HepG2 (cell line): Measurements from ENCODE around the gene BAIAP2L2. TPM values are rescaled to one million over a fixed set of nuclear protein-coding genes. Genes with fewer than 3 reads are reported as not detected.
A peak's percentile ranks its signal among the peaks of the same experiment; 100 is the strongest.
"Not testable (repeated sequence)": the region's sequence is repeated elsewhere in the genome, so short reads cannot be mapped to it uniquely, and the experiment has no call there.

Experiments used
- ATAC-seq: fragments of 200-7000 bp; cut with Tn5 transposase; 3 replicates; pipeline ENCODE4 v1.9.1; 2020; ENCODE audit warnings: mild to moderate bottlenecking, moderate library complexity
- BruUV-seq: library from RNA; stranded (reverse); fragments of 400-500 nt; replicated peaks from 2 replicates; lab custom pipeline; 2021; lab: Mats Ljungman, UMichigan
- CTCF ChIA-PET: fragments of 300-600 bp; formaldehyde crosslinking; extraction: SDS; loops from one replicate; lab custom pipeline; 2021; ENCODE audit warnings: low total read pairs, inconsistent platforms, low intra/inter-chr PET ratio; lab: Yijun Ruan, JAX
- POLR2A ChIA-PET: fragments of 350-600 bp; sonication (Branson Sonifier 250); formaldehyde crosslinking; loops from one replicate; lab custom pipeline; 2020; ENCODE audit warnings: antibody characterized with exemption, inconsistent platforms; lab: Yijun Ruan, JAX
- DNase-seq: peaks from one replicate; pipeline ENCODE4 v3.0.0-alpha.2; 2015; ENCODE audit warnings: low spot score
- FAIRE-seq: peaks from 3 replicates; lab custom pipeline; 2011; peaks lifted over from hg19 to GRCh38; lab: Jason Lieb, UNC
- H2AFZ ChIP-seq: one replicate; pipeline ENCODE4 v1.6.1; 2011; ENCODE audit warnings: low read length, inconsistent platforms
- H3K27ac ChIP-seq: fragments of 300-600 bp; 3 replicates; pipeline ENCODE4 v1.8.0; 2011; ENCODE audit warnings: mixed run types, mild to moderate bottlenecking, mixed read lengths, low read length, inconsistent platforms; ENCODE audit not compliant: insufficient read depth; ENCODE audit errors: extremely low read length
- H3K27me3 ChIP-seq, 2 experiments: fragments of 200-600 bp in 1 of 2; 2 replicates in 1 of 2; 3 replicates in 1 of 2; pipeline versions ENCODE4 v1.6.0 to v1.8.0; 2011; ENCODE audit warnings: low read length in 2 of 2, mild to moderate bottlenecking in 2 of 2, moderate library complexity in 2 of 2, inconsistent platforms in 1 of 2; ENCODE audit not compliant: insufficient read depth in 2 of 2, control insufficient read depth in 1 of 2
- H3K36me3 ChIP-seq, 2 experiments: fragments of 200-600 bp in 1 of 2; replicated peaks in 1 of 2; 2 replicates in 1 of 2; 3 replicates in 1 of 2; pipeline versions ENCODE4 v1.5.1 to v1.8.0; 2011; ENCODE audit warnings: low read length in 2 of 2, inconsistent platforms in 1 of 2; ENCODE audit not compliant: insufficient read depth in 2 of 2, control insufficient read depth in 1 of 2
- H3K4me1 ChIP-seq: 2 replicates; pipeline ENCODE4 v1.5.1; 2012; ENCODE audit warnings: low read length, inconsistent platforms; ENCODE audit not compliant: insufficient read depth
- H3K4me2 ChIP-seq: 2 replicates; pipeline ENCODE4 v1.6.0; 2011; ENCODE audit warnings: low read depth, low read length, inconsistent platforms
- H3K4me3 ChIP-seq, 3 experiments: fragments of 200-600 bp in 1 of 3; sonication (generic), shearing (Covaris generic) in 1 of 3; replicated peaks in 1 of 3; 2 replicates each; pipeline ENCODE4 v1.5.1; 2011 to 2016; ENCODE audit warnings: low read length in 3 of 3, inconsistent platforms in 2 of 3, low read depth in 2 of 3, mild to moderate bottlenecking in 2 of 3, control low read depth in 1 of 3, mixed read lengths in 1 of 3; ENCODE audit not compliant: insufficient read depth in 1 of 3
- H3K79me2 ChIP-seq: one replicate; pipeline ENCODE4 v1.6.1; 2011; ENCODE audit warnings: low read length, inconsistent platforms; ENCODE audit not compliant: insufficient read depth
- H3K9ac ChIP-seq: 2 replicates; pipeline ENCODE4 v1.6.0; 2011; ENCODE audit warnings: mild to moderate bottlenecking, low read depth, low read length, inconsistent platforms; ENCODE audit not compliant: insufficient read depth
- H3K9me3 ChIP-seq: 2 replicates; pipeline ENCODE4 v1.5.1; 2012; ENCODE audit warnings: mild to moderate bottlenecking, low read length
- H4K20me1 ChIP-seq: 2 replicates; pipeline ENCODE4 v1.6.0; 2011; ENCODE audit warnings: inconsistent platforms, mild to moderate bottlenecking, low read length, moderate library complexity; ENCODE audit not compliant: insufficient read depth
- AGO2 ChIP-seq: fragments of 200-400 bp; formaldehyde crosslinking; optimal IDR thresholded peaks from 2 replicates; pipeline ENCODE3; 2017; ENCODE audit warnings: mild to moderate bottlenecking, low read depth, low read length, moderate library complexity
- ONECUT2 ChIP-seq: sonication (generic); formaldehyde crosslinking; IDR thresholded peaks from 2 replicates; pipeline ENCODE4 v1.4.0; 2020; ENCODE audit warnings: missing genetic modification reagents
- ZNF121 ChIP-seq: sonication (generic); formaldehyde crosslinking; IDR thresholded peaks from 2 replicates; pipeline ENCODE4 v1.5.0; 2020; ENCODE audit warnings: mild to moderate bottlenecking, missing genetic modification reagents
- ZNF263 ChIP-seq: sonication (generic); formaldehyde crosslinking; IDR thresholded peaks from 2 replicates; pipeline ENCODE4 v1.4.0; 2020; ENCODE audit warnings: missing genetic modification reagents
- WGBS: methylation state at CpG from one replicate; pipeline ENCODE4 v1.1.6; 2017; ENCODE audit warnings: low lambda C conversion rate; 5-methylcytosine and 5-hydroxymethylcytosine counted together
- in situ Hi-C: cut with HindIII; loops from 2 replicates; pipeline ENCODE4 v1.10.0; 2017; ENCODE audit warnings: low pct_unique_long_range_greater_than_20kb; ENCODE audit not compliant: extremely low pct_ligation_motif_present
- intact Hi-C: fragments of 100-400 bp; cut with micrococcal nuclease; formaldehyde crosslinking; loops from one replicate; pipeline ENCODE4 v1.10.0; 2022; ENCODE audit not compliant: unreplicated experiment
- polyA plus RNA-seq, 8 experiments: library from polyadenylated mRNA; depleted of rRNA in 3 of 8; stranded (reverse) in 7 of 8; unstranded in 1 of 8; fragments of >200 nt; fragmentation: Illumina TruSeq in 4 of 8; extraction: Trizol in 4 of 8; gene quantifications; 2 replicates each; pipeline versions ENCODE4 v1.2.1 to v1.2.3, GENCODE V29; 2011 to 2016; ENCODE audit warnings: low read depth in 4 of 8, missing spikeins in 1 of 8, mixed read lengths in 1 of 8; ENCODE audit not compliant: insufficient read depth in 1 of 8
- total RNA-seq, 5 experiments: library from RNA; depleted of rRNA; stranded (reverse); fragments of >200 nt; fragmentation: Illumina TruSeq; extraction: Trizol; gene quantifications; 2 replicates each; pipeline ENCODE4 v1.2.3, GENCODE V29; 2016; ENCODE audit warnings: low read depth in 1 of 5

Gene BAIAP2L2
- total and polyA plus RNA-seq, 2 of the 13 experiments (the other 11 are each of a cell fraction or from before 2014, with no cell fraction given), result 4.4 to 7.5 TPM

DNA sequence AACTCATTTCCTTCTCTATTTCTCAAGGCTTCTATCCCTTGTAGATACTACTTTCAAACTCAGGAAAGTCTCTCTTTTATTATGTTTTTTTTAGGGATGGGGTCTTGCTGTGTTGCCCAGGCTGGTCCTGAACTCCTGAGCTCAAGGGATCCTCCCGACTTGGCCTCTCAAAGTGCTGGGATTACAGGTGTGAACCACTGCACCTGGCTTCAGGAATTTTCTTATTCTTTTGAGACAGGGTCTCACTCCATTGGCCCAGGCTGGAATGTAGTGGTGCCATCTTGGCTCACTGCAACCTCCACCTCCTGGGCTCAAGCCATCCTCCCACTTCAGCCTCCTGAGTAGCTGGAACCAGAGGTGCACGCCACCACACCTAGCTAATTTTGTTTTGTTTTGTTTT lies 31.3 kb downstream of the BAIAP2L2 start:
- intact Hi-C loops, DNase-seq, in situ Hi-C loops, H3K79me2 ChIP-seq, FAIRE-seq, ATAC-seq, H3K4me1 ChIP-seq, H2AFZ ChIP-seq, H3K9me3 ChIP-seq, H3K4me3 ChIP-seq, H3K27me3 ChIP-seq, CTCF ChIA-PET, H3K36me3 ChIP-seq, H3K9ac ChIP-seq, BruUV-seq, H4K20me1 ChIP-seq, H3K4me2 ChIP-seq, H3K27ac ChIP-seq, POLR2A ChIA-PET: not testable (repeated sequence)
- 73% methylated on average over 2 of the region's 2 CpGs for WGBS
- peak; percentile 32; the same call in 1 of the 2 replicates for TF ChIP-seq ZNF121

DNA sequence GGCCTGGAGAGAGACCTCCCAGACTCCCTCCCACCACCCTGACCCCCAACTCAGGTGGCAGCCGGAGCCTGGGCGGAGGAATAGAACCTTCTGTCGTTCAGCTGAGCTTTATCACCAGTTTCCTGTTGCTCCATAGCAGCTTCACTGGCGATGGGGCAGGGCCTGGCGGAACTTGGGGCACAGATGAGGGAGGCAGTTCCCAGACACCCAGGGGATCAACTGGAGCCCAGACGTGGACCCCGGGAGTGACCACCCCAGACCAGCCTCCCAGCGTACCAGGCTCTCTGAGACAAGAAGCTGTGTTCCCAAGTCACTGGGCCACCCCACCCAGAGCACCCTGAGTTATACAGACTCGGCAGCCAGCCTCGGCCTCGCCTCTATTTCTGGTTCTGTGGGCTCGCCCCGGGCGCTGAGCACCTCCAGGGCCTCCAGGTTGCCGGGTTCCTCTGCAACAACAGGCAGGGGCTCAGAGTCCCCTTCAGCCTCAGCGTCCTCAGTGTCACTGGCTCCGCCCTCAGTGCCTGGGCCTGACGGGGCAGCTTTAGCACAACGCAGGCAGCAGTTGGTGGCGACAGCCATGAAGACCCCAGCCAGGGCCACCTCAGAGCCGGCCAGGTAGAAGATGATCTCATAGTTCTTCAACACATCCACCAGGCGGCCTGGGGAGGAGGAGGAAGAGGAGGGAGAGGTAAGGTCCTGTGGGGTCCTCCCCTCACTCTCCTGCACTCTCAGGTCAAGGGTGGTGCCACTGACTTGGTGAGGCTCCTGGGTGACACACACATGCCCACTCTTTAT lies 32.2 kb downstream of the BAIAP2L2 start:
- no peak overlapping the region for H3K27ac ChIP-seq
- POLR2A ChIA-PET, result no interaction called here
- ATAC-seq (0 out of 3 replicates have a peak, but pooled peaks have one; percentile 9), DNase-seq (no peak), FAIRE-seq (no peak)
- CTCF ChIA-PET, result no interaction called here
- H2AFZ ChIP-seq, result no peak overlapping the region
- no peaks in the 10 kb centered on the region for H3K4me1 ChIP-seq
- no peak overlapping the region for H3K4me3 ChIP-seq
- no peak overlapping the region for H3K9ac ChIP-seq
- intact Hi-C loops, result no loop called here
- H3K4me2 ChIP-seq, result no peak overlapping the region
- BruUV-seq, result no TSS peak
- in situ Hi-C loops, result no loop called here
- no peaks in the 10 kb centered on the region for H3K79me2 ChIP-seq
- WGBS, result 80% methylated on average over 7 of the region's 22 CpGs
- H4K20me1 ChIP-seq, result no peaks in the 10 kb centered on the region
- H3K9me3 ChIP-seq, result no peaks in the 10 kb centered on the region
- TF ChIP-seq AGO2 (peak; percentile 7), ONECUT2 (CRISPR knock-in tag) (no peak), ZNF263 (CRISPR knock-in tag) (peak; percentile 46; the same call in 1 of the 2 replicates)
- peaks cover 3% of the 10 kb centered on the region in 2 experiments; a peak in 4 of 5 replicates for H3K36me3 ChIP-seq
- no peaks in the 10 kb centered on the region for H3K27me3 ChIP-seq
